Pancreas (tissue), 10 donors: ENCODE measurements around the gene WNT6. TPM values are rescaled to one million over a fixed set of nuclear protein-coding genes. Genes with fewer than 3 reads are reported as not detected.
A peak's percentile ranks its signal among the peaks of the same experiment; 100 is the strongest.

Experiments
- ATAC-seq, 4 donors: fragments of 200-7000 bp; cut with Tn5 transposase; one replicate each; pipeline versions ENCODE4 v1.8.0 to v1.9.1; 2020; ENCODE audit warnings: mild to moderate bottlenecking in 4 of 4, moderate library complexity in 4 of 4
- DNase-seq, 6 donors: peaks; one replicate each; pipeline ENCODE4 v3.0.0-alpha.2; 2020
- FAIRE-seq: peaks from 2 replicates; lab custom pipeline; 2012; peaks lifted over from hg19 to GRCh38; lab: Jason Lieb, UNC
- H3K27ac ChIP-seq, 4 donors: fragments of 200-600 bp; sonication (generic); 1 replicate in 3 of 4; 2 replicates in 1 of 4; pipeline versions ENCODE4 v1.5.0 to v1.8.0; 2020
- H3K27me3 ChIP-seq, 4 donors: fragments of 200-600 bp; one replicate each; pipeline ENCODE4 v1.8.0; 2021
- H3K36me3 ChIP-seq, 3 donors: fragments of 200-600 bp; sonication (generic) in 1 of 3; one replicate each; pipeline versions ENCODE4 v1.5.0 to v1.8.0; 2020 to 2021
- H3K4me1 ChIP-seq, 3 donors: fragments of 200-600 bp; one replicate each; pipeline ENCODE4 v1.8.0; 2021
- H3K4me3 ChIP-seq, 4 donors: fragments of 200-600 bp; sonication (generic) in 2 of 4; one replicate each; pipeline versions ENCODE4 v1.5.0 to v1.8.0; 2020 to 2021
- H3K9me3 ChIP-seq, 4 donors: fragments of 200-600 bp; one replicate each; pipeline ENCODE4 v1.8.0; 2021
- CTCF ChIP-seq, 4 donors: fragments of 200-600 bp; sonication (generic) in 3 of 4; IDR thresholded peaks; one replicate each; pipeline versions ENCODE4 v1.5.0 to v1.8.0; 2021; ENCODE audit warnings: antibody characterized with exemption in 4 of 4
- WGBS, 2 donors: extraction: QIAGEN DNeasy Blood & Tissue Kit; methylation state at CpG; one replicate each; pipeline ENCODE4 v1.1.7; 2013; 5-methylcytosine and 5-hydroxymethylcytosine counted together
- intact Hi-C, 3 donors: fragments of 100-400 bp; cut with DNase I; formaldehyde crosslinking; loops; one replicate each; pipeline versions ENCODE4 v1.11.1 to v1.14.2; 2022
- polyA plus RNA-seq, 2 donors: library from polyadenylated mRNA; stranded (reverse); fragments of 200-250 nt; gene quantifications; one replicate each; pipeline ENCODE4 v1.2.3, GENCODE V29; 2013
- total RNA-seq, 6 donors: library from RNA; stranded (reverse); fragmentation: NEBNext Ultra II Directional in 4 of 6; extraction: Animal tissue kit (Norgen Biotek cat#: 25700) in 4 of 6; gene quantifications; one replicate each; pipeline versions ENCODE4 v1.2.1 to v1.2.4, GENCODE V29; 2021 to 2023
- donor health status: healthy with polysubstance abuse.
- donor health status: DM: no; HTN: no; CAD: no; lungs with moderate emphysema.
- donor health status: DM: no; HTN: no; CAD: no.
- donor health status: control.
- donor health status: control.
- donor health status: Bipolar disorder and iron deficiency.
- donor health status: DM: yes; HTN: yes; CAD: no.
- donor health status: DM: no; HTN: no; CAD: no.
- donor health status: DM: no; HTN: no; CAD: no.
- donor health status: DM: yes; HTN: yes; CAD: no.

Gene WNT6
- total RNA-seq (under 1 TPM in 5 of 6 donors, not detected in 1; 0.09 to 0.53 (median 0.16) TPM), polyA plus RNA-seq (1 to 10 TPM in 1 of 2 donors, under 1 TPM in 1; 0.38 to 1.2 TPM)

- peak within 1 kb of the TSS in 3 of 4 donors; percentile 7 to 40 (median 18) for H3K4me3 ChIP-seq
Observed at GRCh38 chr2:218859556-218859987, at the start of gene WNT6. WNT6 (plus strand) TSS chr2:218859805; CDS start chr2:218860038, 233 bp downstream.

GRCh38 chr2:218810256-218810655, 49.3 kb upstream of the WNT6 start:
- Histone ChIP-seq H3K4me3 (no peak overlapping the region), H3K27me3 (no peaks in the 10 kb centered on the region), H3K27ac (no peak overlapping the region), H3K36me3 (peaks cover 0 to 3% (median 0%) of the 10 kb centered on the region in 3 donors), H3K9me3 (no peaks in the 10 kb centered on the region), H3K4me1 (no peaks in the 10 kb centered on the region)
- 76 to 88% methylated on average over 2 of the region's 2 CpGs for WGBS, 2 donors
- DNase-seq (no peak), FAIRE-seq (no peak), ATAC-seq (no peak)
- TF ChIP-seq CTCF (IDR thresholded peaks at IDR 0.05) = no peak
- intact Hi-C loops = no loop called here

More at GRCh38 chr2:218859556-218859987, at the start of gene WNT6:
- Histone ChIP-seq H3K27ac (no peak within 1 kb of the TSS), H3K36me3 (no peaks in the 10 kb centered on the region), H3K4me1 (peaks cover 0 to 2% (median 0%) of the 10 kb centered on the region in 3 donors), H3K27me3 (peaks cover 0 to 12% (median 0%) of the 10 kb centered on the region in 4 donors), H3K9me3 (no peaks in the 10 kb centered on the region)
- ATAC-seq (peak in 2 of 4 donors; percentile 44 to 58), FAIRE-seq (no peak), DNase-seq (peak in 2 of 6 donors; percentile 44 to 68)
- 1 to 2% methylated on average over 25 to 64 of the region's 64 CpGs for WGBS, 2 donors
- TF ChIP-seq CTCF (IDR thresholded peaks at IDR 0.05) = no peak
- intact Hi-C loops = no loop called here

- peaks cover 0 to 3% (median 0%) of the 10 kb centered on the region in 3 donors for H3K36me3 ChIP-seq
- no peak overlapping the region for H3K27ac ChIP-seq
- TF ChIP-seq CTCF (IDR thresholded peaks at IDR 0.05) = no peak
- intact Hi-C loops = no loop called here
- 72 to 76% methylated on average over 4 of the region's 4 CpGs for WGBS, 2 donors
- ATAC-seq = peak in 1 of 4 donors; percentile 54
- no peaks in the 10 kb centered on the region for H3K9me3 ChIP-seq
- no peak overlapping the region for H3K4me3 ChIP-seq
- H3K4me1 ChIP-seq = no peaks in the 10 kb centered on the region
- no peak for DNase-seq
- FAIRE-seq = no peak
- no peaks in the 10 kb centered on the region for H3K27me3 ChIP-seq
Observed at GRCh38 chr2:218811382-218811781, 48.2 kb upstream of the WNT6 start.

- DNase-seq (no peak), ATAC-seq (no peak), FAIRE-seq (no peak)
- Histone ChIP-seq H3K4me1 (no peaks in the 10 kb centered on the region), H3K27me3 (no peaks in the 10 kb centered on the region), H3K36me3 (peaks cover 0 to 3% (median 0%) of the 10 kb centered on the region in 3 donors), H3K9me3 (no peaks in the 10 kb centered on the region), H3K27ac (no peak overlapping the region), H3K4me3 (no peak overlapping the region)
- WGBS, 2 donors = 91 to 94% methylated on average over 21 of the region's 21 CpGs
- no peak for TF ChIP-seq CTCF (IDR thresholded peaks at IDR 0.05)
- intact Hi-C loops = no loop called here
Observed at GRCh38 chr2:218812096-218812815, 47.3 kb upstream of the WNT6 start.

- no peak for TF ChIP-seq CTCF (IDR thresholded peaks at IDR 0.05)
- FAIRE-seq (no peak), ATAC-seq (no peak), DNase-seq (no peak)
- Histone ChIP-seq H3K4me1 (no peaks in the 10 kb centered on the region), H3K36me3 (peaks cover 0 to 3% (median 0%) of the 10 kb centered on the region in 3 donors), H3K27me3 (no peaks in the 10 kb centered on the region), H3K27ac (no peak overlapping the region), H3K9me3 (no peaks in the 10 kb centered on the region), H3K4me3 (no peak overlapping the region)
- intact Hi-C loops = no loop called here
- 79 to 85% methylated on average over 5 of the region's 5 CpGs for WGBS, 2 donors
Observed at GRCh38 chr2:218812861-218813260, 46.7 kb upstream of the WNT6 start.
